Measurements from ENCODE around the gene RNASE4. TPM values are rescaled to one million over a fixed set of nuclear protein-coding genes. Genes with fewer than 3 reads are reported as not detected.

RNASE4 gene
- total RNA-seq, 5 donors from 2014 or later (not counting 1 experiment from before 2014, with no cell fraction given): 0.46 to 0.86 (median 0.56) TPM; not detected in 1

DNA sequence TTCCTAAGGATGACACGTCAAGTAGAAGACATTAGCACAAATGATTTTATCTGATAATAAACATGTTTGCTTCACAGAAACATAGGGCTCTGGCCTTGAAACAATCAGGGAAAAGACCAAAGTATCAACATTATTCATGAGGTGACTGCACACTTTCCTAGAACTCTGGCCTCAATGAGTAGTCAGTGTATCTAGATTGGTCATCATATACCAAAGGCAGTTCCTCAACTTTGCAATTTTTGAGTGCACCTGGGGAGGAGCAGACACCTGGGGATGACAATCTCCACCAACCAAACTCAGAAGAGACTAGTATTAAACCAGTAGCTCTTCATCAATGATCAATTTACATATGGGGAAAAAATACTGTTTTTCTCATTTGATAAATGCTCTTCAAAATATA lies 65.8 kb downstream of the RNASE4 start:
- Histone ChIP-seq H3K27ac (ENCODE audit: low read length) (no peak overlapping the region), H3K36me3 (ENCODE audit: control insufficient read depth in 2 of 2, extremely low read depth in 1 of 2, insufficient read depth in 1 of 2, low read length in 1 of 2) (no peaks in the 10 kb centered on the region), H3K27me3 (replicated peaks in 1 of 2; ENCODE audit: control insufficient read depth in 2 of 2, extremely low read depth in 1 of 2, insufficient read depth in 2 of 2, low read length in 1 of 2) (no peaks in the 10 kb centered on the region), H3K9me3 (no peaks in the 10 kb centered on the region), H3K4me1 (ENCODE audit: control insufficient read depth in 1 of 2, extremely low read depth in 1 of 2, insufficient read depth in 2 of 2, low read length in 2 of 2) (no peaks in the 10 kb centered on the region), H3K4me3 (ENCODE audit: control insufficient read depth in 1 of 2, extremely low read depth in 1 of 2, low read length in 1 of 2) (no peak overlapping the region)
- POLR2A ChIA-PET: no interaction called here
- H3K27me3 Mint-ChIP-seq: peaks cover 6 to 24% of the 10 kb centered on the region in 2 donors
- DNase-seq (no peak), ATAC-seq (replicated peaks in 1 of 4) (no peak)
- CTCF ChIA-PET: interaction anchor here in 1 of 2 donors (0.6 kb wide), 1 partner anchor 800 kb away, joined by 4 read pairs; no protein-coding TSS in a partner anchor
- no peak overlapping the region for H3K27ac Mint-ChIP-seq
- no peaks in the 10 kb centered on the region for H3K4me1 Mint-ChIP-seq
- peaks cover 8 to 10% (median 9%) of the 10 kb centered on the region in 3 donors for H3K9me3 Mint-ChIP-seq
- H3K36me3 Mint-ChIP-seq: no peaks in the 10 kb centered on the region
- no peak overlapping the region for H3K4me3 Mint-ChIP-seq
- no CpG with 5 or more reads among the region's 1 CpG for WGBS (ENCODE audit: insufficient coverage)

Other genes starting within 250 kb of the RNASE4 start
- gene KLHL33, start 248.4 kb upstream of the RNASE4 start, total RNA-seq: under 1 TPM; 0.07 to 0.65 (median 0.22) TPM
- gene OSGEP, start 229.7 kb upstream of the RNASE4 start, total RNA-seq: 10 to 100 TPM; 56.4 to 80.2 (median 61.5) TPM
- gene APEX1, start 229.3 kb upstream of the RNASE4 start, total RNA-seq: 100 to 1,000 TPM in 4 of 5 donors, 10 to 100 TPM in 1; 92.9 to 142 (median 120) TPM
- gene PIP4P1, start 223.1 kb upstream of the RNASE4 start, total RNA-seq: 10 to 100 TPM; 54.2 to 72.8 (median 57.5) TPM
- 10 to 100 TPM; 47.7 to 86.2 (median 77.9) TPM for gene PNP, start 215.2 kb upstream of the RNASE4 start, total RNA-seq
- gene RNASE10, start 179.0 kb upstream of the RNASE4 start, total RNA-seq: 1 to 10 TPM in 2 of 5 donors, under 1 TPM in 3; 0.36 to 1.2 (median 0.66) TPM
- not detected for gene RNASE9, start 123.5 kb upstream of the RNASE4 start, total RNA-seq
- gene RNASE11, start 96.6 kb upstream of the RNASE4 start, total RNA-seq: not detected
- gene RNASE12, start 93.2 kb upstream of the RNASE4 start, total RNA-seq: not detected
- not detected for gene OR6S1, start 42.9 kb upstream of the RNASE4 start, total RNA-seq
- 1 to 10 TPM in 1 of 5 donors, under 1 TPM in 2, not detected in 2; 0.85 to 1.4 (median 0.99) TPM for gene ANG, start 4.2 kb downstream of the RNASE4 start, total RNA-seq
- gene EDDM3A, start 61.3 kb downstream of the RNASE4 start, total RNA-seq: not detected
- gene EDDM3B, start 83.8 kb downstream of the RNASE4 start, total RNA-seq: not detected
- 1 to 10 TPM in 4 of 5 donors, under 1 TPM in 1; 0.91 to 2.1 (median 1.3) TPM for gene RNASE6, start 96.7 kb downstream of the RNASE4 start, total RNA-seq
- gene RNASE1, start 118.3 kb downstream of the RNASE4 start, total RNA-seq: 1 to 10 TPM in 3 of 5 donors, not detected in 2; 1.5 to 2.3 (median 2.0) TPM
- gene RNASE3, start 206.8 kb downstream of the RNASE4 start, total RNA-seq: not detected